Central memory CD8-positive, alpha-beta T cell (primary cell): ENCODE measurements around the gene NPTX1.

ENCODE experiments used
- ATAC-seq: fragments of 150-1000 bp; cut with Tn5 transposase; replicated peaks from 2 replicates; pipeline ENCODE4 v1.10.0; 2022; ENCODE audit warnings: mild to moderate bottlenecking, moderate FRiP score, moderate number of reproducible peaks; ENCODE audit not compliant: poor library complexity, severe bottlenecking; ENCODE audit errors: extremely low read depth
- DNase-seq, 2 donors: peaks; one replicate each; pipeline ENCODE4 v3.0.0; 2021; ENCODE audit warnings: low spot score in 2 of 2
- H3K27ac Mint-ChIP-seq: one replicate; pipeline ENCODE4 v1.8.0; 2022; ENCODE audit warnings: low read depth, mild to moderate bottlenecking, moderate library complexity, mixed read lengths
- H3K27me3 Mint-ChIP-seq: one replicate; pipeline ENCODE4 v1.8.0; 2022; ENCODE audit warnings: mixed read lengths
- H3K36me3 Mint-ChIP-seq: one replicate; pipeline ENCODE4 v1.8.0; 2022; ENCODE audit warnings: mild to moderate bottlenecking, moderate library complexity, mixed read lengths; ENCODE audit not compliant: insufficient read depth
- H3K4me1 Mint-ChIP-seq: one replicate; pipeline ENCODE4 v1.8.0; 2022; ENCODE audit warnings: mixed read lengths
- H3K4me3 Mint-ChIP-seq: one replicate; pipeline ENCODE4 v1.8.0; 2022; ENCODE audit warnings: mild to moderate bottlenecking, moderate library complexity, mixed read lengths
- H3K9me3 Mint-ChIP-seq: one replicate; pipeline ENCODE4 v1.8.0; 2022; ENCODE audit warnings: mixed read lengths

Gene NPTX1

DNA sequence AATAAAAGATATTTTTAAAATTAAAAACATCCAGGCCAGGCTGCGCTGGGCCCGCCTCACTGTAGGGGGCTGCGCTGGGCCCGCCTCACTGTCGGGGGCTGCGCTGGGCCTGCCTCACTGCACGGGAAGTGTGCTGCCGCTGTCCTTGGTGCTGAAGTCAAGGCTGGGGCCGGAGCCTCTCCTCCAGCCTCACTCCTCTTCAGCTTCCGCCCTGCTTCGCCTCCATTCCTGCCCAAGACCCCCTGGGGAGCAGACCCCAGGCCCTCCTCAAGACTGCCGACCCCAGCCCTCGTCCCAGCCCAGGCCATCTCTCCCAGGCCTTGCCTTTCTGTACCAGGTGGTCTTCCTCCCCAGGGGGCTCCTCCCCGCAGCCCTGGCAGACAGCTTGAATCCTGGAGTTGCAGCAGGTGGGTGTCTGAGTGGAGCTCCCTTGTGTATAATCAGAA is 35.3 kb downstream of the NPTX1 start:
- H3K27ac Mint-ChIP-seq = no peak overlapping the region
- H3K4me3 Mint-ChIP-seq = no peak overlapping the region

DNA sequence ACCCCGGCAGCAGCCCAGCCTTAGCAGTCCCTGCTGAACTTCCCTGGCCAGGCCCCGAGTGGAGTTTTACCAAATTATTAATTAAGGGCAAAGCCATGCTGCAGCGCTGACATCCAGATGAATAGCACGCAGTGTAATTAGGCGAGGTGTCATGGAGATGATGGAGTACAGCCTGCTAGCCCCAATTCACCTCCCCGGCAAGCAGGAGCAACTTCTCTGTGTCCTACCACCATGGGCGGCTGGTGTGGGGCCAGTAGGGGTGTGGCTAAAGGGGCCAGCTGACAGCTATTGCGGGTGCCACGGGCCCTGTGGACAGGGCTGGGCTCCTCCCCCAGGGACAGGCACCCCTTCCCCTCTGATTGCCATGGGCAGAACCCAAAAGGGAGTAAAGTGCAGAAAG is 36.9 kb downstream of the NPTX1 start:
- H3K27ac Mint-ChIP-seq = no peak overlapping the region
- peaks cover 26% of the 10 kb centered on the region for H3K27me3 Mint-ChIP-seq
- ATAC-seq = no peak
- no peaks in the 10 kb centered on the region for H3K4me1 Mint-ChIP-seq
- no peaks in the 10 kb centered on the region for H3K36me3 Mint-ChIP-seq
- H3K9me3 Mint-ChIP-seq = no peaks in the 10 kb centered on the region
- no peak for DNase-seq
- H3K4me3 Mint-ChIP-seq = no peak overlapping the region

More for the DNA sequence above, 35.3 kb downstream of the NPTX1 start:
- H3K27me3 Mint-ChIP-seq = peaks cover 26% of the 10 kb centered on the region
- H3K36me3 Mint-ChIP-seq = no peaks in the 10 kb centered on the region
- no peak for ATAC-seq
- DNase-seq = peak in 1 of 2 donors; percentile 47
- no peaks in the 10 kb centered on the region for H3K4me1 Mint-ChIP-seq
- H3K9me3 Mint-ChIP-seq = no peaks in the 10 kb centered on the region

DNA sequence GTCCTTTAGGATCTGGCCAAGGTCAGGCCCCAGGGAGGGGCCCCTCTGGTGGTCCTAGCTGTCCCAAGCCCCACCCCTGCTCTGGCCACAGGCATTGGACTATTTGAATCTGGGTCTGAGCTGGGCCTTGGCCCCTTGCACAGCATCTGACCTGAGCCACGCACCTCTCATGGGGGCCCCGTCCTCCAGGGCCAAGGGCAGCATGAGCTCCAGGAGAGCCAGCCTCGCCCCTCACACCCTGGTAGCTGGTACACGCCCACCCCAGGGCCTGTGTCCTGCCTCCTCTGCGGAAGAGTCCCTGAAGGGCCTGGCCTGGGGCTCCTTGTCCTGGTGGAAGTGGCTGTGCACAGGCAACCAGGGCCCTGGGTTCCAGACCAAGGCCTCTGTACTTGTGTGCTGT is 37.6 kb downstream of the NPTX1 start:
- Mint-ChIP-seq H3K27ac (no peak overlapping the region), H3K27me3 (peaks cover 25% of the 10 kb centered on the region), H3K9me3 (no peaks in the 10 kb centered on the region), H3K36me3 (no peaks in the 10 kb centered on the region), H3K4me1 (no peaks in the 10 kb centered on the region), H3K4me3 (no peak overlapping the region)
- DNase-seq = no peak
- no peak for ATAC-seq

DNA sequence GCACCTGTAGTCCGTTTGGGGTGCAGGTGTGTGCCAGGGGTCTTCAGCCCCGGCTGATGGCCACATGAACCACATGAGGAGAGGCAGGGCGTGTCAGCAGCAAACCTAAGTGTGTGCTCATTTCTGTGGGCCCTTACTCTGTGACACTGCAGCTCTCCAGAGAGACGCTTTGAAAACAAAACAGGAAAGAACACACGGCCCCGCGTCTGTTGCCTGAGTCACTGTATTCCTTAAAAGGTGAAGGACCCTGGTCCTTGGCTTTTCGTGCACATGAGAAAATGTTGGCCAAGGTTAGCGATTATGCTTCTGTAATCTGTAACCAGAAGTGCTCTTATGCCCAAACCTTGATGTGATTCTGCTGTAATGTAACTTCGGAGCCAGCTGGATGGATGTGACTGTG is 38.9 kb downstream of the NPTX1 start:
- no peaks in the 10 kb centered on the region for H3K36me3 Mint-ChIP-seq
- H3K27me3 Mint-ChIP-seq = peaks cover 12% of the 10 kb centered on the region
- no peaks in the 10 kb centered on the region for H3K4me1 Mint-ChIP-seq
- H3K27ac Mint-ChIP-seq = no peak overlapping the region
- no peak for ATAC-seq
- DNase-seq = no peak
- H3K9me3 Mint-ChIP-seq = no peaks in the 10 kb centered on the region
- no peak overlapping the region for H3K4me3 Mint-ChIP-seq

DNA sequence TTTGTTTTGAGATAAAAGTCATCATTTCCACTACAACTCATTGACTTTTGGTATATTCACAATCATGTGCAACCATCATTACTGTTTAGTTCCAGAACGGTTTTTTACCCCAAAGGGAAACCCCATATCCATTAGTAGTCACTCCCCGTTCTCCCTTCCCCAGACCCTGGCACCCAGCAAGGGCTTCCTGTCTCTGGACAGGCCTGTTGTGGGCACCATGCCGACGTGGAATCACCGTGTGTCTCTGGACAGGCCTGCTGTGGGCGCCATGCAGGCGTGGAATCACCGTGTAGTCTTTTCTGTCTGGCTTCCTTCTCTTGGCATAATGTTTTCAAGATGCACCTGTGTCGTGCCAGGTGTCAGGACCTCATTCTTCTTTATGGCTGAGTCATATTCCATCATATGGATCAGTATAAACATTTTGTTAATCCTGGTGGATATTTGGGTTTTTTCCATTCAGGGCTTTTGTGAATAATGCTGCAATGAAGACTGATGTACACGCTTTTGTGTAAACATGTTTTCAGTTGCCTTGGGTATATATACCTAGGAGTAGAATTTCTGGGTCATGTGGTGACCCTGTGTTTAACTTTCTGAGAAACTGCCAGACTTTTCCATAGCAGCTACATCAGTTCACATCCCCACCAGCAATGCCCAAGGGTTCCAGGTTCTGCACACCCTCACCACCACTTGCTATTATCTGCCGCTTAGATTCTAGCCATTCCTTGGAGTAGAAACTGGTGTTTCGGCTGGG is 42.3 kb downstream of the NPTX1 start:
- H3K27ac Mint-ChIP-seq = no peak overlapping the region
- no peak overlapping the region for H3K4me3 Mint-ChIP-seq
- H3K9me3 Mint-ChIP-seq = no peaks in the 10 kb centered on the region
- H3K4me1 Mint-ChIP-seq = no peaks in the 10 kb centered on the region
- H3K27me3 Mint-ChIP-seq = no peaks in the 10 kb centered on the region
- DNase-seq (no peak), ATAC-seq (no peak)
- no peaks in the 10 kb centered on the region for H3K36me3 Mint-ChIP-seq

DNA sequence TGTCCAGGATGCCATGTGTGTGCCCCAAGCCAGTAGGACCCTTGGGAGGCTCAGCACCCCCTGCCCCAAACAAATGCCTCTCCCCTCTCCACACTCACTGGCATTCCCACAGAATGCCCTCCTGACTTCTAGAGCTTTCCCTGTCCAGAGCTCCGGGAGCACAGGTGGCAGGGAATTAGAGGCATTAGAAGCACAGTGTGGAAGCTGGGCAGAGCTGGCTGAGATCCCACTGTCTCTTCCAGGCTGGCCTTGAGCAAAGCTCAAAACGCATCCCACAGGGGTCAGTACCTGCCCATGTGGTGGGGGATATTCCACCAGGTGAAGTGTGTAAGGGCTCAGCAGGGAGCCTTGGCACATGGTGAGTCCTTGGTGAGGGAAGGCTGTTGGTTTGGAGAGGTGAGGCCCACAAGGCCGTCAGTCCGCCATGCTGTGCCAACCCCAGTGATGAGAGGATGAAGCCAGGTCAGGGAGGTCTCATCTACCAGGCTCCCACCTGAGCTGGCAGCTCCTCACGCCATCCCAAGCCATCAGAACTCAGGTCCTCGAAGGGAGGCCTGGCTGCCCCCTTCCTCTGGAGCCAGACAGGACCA is 43.4 kb downstream of the NPTX1 start:
- no peak overlapping the region for H3K4me3 Mint-ChIP-seq
- ATAC-seq = no peak
- H3K36me3 Mint-ChIP-seq = no peaks in the 10 kb centered on the region
- H3K4me1 Mint-ChIP-seq = no peaks in the 10 kb centered on the region
- no peak for DNase-seq
- no peaks in the 10 kb centered on the region for H3K9me3 Mint-ChIP-seq
- no peaks in the 10 kb centered on the region for H3K27me3 Mint-ChIP-seq
- H3K27ac Mint-ChIP-seq = no peak overlapping the region

DNA sequence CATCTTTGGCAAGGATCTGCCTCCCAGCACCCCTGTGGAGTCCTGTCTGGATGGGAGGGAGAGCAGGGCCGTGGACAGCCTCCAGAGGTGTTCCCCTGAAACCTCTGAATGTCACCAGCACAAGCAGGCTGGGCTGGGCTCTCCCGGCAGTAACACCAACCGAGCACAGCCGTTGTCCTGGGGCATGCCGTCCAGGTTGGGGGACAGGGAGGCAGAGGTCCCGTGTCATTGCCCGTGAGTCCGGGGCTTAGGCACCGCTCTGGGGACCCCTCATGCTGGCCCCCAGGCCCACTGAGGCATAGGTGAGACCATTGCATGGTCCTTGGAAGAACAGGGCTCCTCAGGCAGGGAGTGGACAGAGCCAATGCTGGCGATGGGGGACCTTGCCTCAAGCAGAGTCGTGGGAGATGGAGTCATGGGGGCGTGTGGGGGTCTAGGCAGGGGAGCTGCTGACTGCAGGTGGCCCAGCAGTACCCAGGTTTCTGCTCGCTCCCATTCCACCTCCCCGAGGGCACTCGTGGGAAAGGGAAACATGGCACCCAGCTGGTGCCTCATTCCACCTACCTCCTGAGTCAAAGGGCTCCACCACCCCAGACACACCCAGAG is 44.0 kb downstream of the NPTX1 start:
- no peak for ATAC-seq

DNA sequence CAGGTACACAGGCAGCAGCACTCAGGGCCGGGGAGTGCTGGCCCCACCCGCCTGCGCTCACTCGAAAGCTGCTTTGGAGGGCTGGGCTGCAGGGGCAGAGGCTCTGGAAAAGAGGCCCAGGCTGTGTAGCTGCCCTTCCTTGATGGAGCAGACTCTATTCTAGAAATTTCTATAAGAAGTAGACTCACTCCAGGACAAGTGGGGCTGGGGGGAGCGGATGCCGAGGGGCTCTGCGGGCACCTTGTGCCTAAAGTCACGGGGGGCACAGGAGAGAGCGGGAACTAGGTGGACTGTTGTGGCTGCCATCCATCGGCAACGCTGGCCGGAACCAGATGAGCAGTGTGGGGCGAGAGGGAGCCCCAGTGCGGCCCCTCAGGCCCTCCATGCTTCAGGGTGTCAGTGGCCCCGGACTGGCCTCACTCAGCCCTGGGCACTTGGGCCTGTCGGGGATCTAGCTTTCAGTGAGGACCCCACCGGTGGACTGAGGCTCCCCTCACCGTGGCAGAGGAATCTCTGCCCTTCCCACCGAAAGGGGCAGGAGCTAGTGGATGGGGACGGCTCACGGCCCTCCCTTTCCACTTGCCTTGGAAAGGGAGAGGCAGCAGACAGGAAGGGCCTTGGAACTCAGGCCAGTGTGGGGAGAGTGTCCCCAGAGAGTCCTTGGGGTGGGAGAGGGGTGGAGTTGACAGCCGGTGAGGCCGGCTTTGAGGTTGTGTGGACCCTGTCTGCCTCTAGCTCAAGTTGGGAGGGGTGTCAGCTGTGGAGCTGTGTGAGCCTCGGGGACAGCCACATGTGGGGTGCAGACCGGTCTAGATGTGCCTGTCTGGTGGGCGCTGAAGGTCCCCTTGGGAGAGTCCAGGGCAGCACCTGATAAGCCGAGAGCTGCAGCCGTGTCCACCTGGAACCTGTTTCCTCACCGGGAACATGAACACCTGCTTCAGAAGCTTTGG is 44.9 kb downstream of the NPTX1 start:
- H3K36me3 Mint-ChIP-seq = no peaks in the 10 kb centered on the region
- no peak for ATAC-seq
- no peak overlapping the region for H3K4me3 Mint-ChIP-seq
- DNase-seq = no peak
- H3K27ac Mint-ChIP-seq = no peak overlapping the region
- H3K4me1 Mint-ChIP-seq = peaks cover 5% of the 10 kb centered on the region
- no peaks in the 10 kb centered on the region for H3K27me3 Mint-ChIP-seq
- no peaks in the 10 kb centered on the region for H3K9me3 Mint-ChIP-seq

More for the DNA sequence above, 44.0 kb downstream of the NPTX1 start:
- H3K27me3 Mint-ChIP-seq = no peaks in the 10 kb centered on the region
- H3K4me1 Mint-ChIP-seq = no peaks in the 10 kb centered on the region
- no peaks in the 10 kb centered on the region for H3K36me3 Mint-ChIP-seq
- H3K4me3 Mint-ChIP-seq = no peak overlapping the region
- H3K9me3 Mint-ChIP-seq = no peaks in the 10 kb centered on the region
- no peak overlapping the region for H3K27ac Mint-ChIP-seq
- DNase-seq = no peak

DNA sequence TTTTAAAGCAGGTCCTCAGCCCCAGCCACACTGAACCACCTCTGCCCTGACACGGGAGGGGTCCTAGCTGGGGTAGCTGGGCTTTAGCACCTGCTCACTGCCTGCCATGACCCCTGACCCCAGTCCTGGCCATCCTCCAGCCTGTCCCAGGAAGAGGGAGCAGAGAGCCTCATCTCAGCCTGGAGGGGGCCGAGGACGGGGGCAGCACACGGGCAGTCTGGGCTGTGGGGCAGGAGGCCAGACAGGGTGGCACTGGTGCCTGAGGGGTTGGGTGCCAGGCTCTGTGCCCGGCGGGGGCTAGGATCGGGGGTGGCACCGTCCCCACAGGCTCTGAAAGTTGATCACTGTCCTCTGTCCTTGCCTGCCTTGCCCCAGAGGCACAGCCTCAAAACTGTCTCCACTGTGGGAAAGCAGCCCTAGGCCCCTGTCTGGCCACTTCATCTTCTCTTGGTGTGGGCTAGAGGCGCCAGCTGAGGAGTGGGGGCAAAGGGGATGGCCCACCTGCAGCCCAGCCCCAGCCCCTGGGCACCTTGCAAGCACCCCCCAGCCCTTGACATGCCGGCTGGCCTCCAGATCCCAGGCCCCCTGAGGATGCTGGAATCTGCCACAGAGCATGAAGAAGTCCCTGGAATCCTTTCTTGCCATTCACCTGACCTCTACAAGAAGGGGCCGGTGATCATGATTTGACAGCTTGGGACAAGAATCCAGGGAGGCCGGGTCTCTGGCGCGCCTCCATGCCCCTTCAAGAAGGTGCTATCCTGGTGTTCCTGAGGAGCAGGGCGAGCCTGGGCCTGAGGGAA is 45.8 kb downstream of the NPTX1 start:
- DNase-seq (no peak), ATAC-seq (no peak)
- H3K27ac Mint-ChIP-seq = no peak overlapping the region
- no peaks in the 10 kb centered on the region for H3K36me3 Mint-ChIP-seq
- no peak overlapping the region for H3K4me3 Mint-ChIP-seq
- H3K4me1 Mint-ChIP-seq = peaks cover 5% of the 10 kb centered on the region
- H3K27me3 Mint-ChIP-seq = no peaks in the 10 kb centered on the region
- H3K9me3 Mint-ChIP-seq = no peaks in the 10 kb centered on the region

DNA sequence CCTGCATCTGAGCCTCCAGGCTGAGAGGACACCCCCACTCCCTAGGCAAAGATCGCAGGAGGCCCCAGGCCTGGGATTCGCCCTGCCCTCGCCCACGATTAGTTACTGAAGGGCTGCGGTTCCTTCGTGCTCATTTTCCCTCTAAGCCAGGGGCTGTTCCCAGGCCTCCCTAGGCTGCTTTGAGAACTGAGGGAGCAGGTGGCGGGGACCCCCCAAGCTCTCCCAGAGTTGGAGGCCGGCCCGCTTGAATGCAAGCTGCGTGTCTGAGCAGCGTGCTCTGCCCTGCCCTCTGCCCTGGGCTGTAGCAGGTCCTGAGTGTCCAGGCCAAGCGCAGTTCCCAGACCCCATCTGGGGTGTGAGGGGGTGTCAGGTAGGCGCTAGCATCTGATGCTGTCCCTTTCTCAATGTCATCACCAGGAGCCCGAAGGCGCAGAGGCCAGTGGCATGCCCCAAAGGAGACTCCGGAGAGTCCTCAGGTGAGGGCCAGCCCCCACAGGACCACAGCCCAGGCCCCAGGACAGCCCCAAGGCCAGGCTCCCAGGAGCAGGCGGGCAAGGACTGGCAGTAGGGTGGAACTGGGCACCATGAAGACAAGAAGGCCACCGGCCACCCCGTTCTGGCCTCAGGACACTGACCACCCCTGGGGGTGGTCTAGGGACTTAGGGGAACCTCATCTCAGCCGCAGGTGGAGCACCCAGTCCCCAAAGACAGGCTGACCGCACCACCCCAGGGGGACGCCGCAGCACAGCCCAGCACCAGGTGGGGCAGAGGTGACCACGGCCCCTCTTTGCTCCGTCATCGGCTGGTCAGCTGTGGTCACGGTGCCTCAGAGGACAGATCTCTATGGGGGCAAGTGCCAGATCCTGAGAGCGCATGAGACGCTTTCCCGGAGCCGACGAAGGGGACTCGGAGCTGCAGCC is 46.8 kb downstream of the NPTX1 start:
- H3K4me3 Mint-ChIP-seq = no peak overlapping the region
- ATAC-seq (no peak), DNase-seq (no peak)
- no peak overlapping the region for H3K27ac Mint-ChIP-seq
- peaks cover 5% of the 10 kb centered on the region for H3K4me1 Mint-ChIP-seq
- no peaks in the 10 kb centered on the region for H3K36me3 Mint-ChIP-seq
- no peaks in the 10 kb centered on the region for H3K27me3 Mint-ChIP-seq
- no peaks in the 10 kb centered on the region for H3K9me3 Mint-ChIP-seq

DNA sequence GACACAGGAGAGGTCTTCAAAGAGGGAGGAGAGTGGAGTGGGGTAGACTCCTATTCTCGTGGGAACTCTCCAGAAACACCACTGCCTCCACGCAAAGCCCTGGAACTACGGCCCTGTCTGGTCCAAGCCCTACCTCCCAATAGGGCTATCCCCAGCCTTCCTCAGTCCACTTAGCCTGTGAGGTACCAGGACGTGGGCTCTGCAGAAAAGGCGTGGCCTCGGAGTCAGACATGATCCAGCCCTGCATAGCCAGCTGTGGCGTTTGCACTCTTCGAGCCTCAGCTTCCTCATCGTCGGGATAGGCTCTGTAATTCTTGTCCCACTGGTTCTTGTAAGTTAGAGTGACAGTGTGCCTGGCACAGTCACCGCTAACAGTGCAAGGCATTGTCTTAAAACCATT is 47.6 kb downstream of the NPTX1 start:
- DNase-seq (no peak), ATAC-seq (no peak)
- Mint-ChIP-seq H3K4me1 (peaks cover 10% of the 10 kb centered on the region), H3K9me3 (no peaks in the 10 kb centered on the region), H3K27ac (no peak overlapping the region), H3K4me3 (no peak overlapping the region), H3K27me3 (no peaks in the 10 kb centered on the region), H3K36me3 (no peaks in the 10 kb centered on the region)
